Activated naive CD4-positive, alpha-beta T cell treated with anti-CD3 and anti-CD28 coated beads, Interleukin-2, amount 50 U/mL, for 16 hours (primary cell): ENCODE data around the gene SOX6.
"Not testable (repeated sequence)": the region's sequence is repeated elsewhere in the genome, so short reads cannot be mapped to it uniquely, and the experiment has no call there.

Experiments used
- DNase-seq: peaks from one replicate; pipeline ENCODE4 v3.0.0-alpha.2; 2020

Gene SOX6

DNA sequence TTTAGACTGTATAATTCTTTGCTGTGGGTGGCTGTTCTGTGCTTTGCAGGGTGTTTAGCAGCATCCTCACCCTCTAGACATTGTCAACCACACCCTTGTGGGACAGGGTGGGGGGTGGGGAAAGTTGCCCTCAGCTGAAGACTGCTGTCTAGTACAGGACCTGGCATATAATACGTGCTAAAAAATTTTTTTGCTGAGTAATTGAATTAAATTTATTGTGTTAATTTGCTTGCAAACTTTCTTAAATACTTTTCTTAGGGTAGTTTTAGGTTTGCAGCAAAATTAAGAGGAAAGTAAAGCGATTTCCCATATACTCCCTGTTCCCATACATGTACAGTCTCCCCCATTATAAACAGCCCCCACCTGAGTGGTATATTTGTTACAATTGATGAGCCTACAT is 268.5 kb downstream of the SOX6 start:
- DNase-seq: no peak

DNA sequence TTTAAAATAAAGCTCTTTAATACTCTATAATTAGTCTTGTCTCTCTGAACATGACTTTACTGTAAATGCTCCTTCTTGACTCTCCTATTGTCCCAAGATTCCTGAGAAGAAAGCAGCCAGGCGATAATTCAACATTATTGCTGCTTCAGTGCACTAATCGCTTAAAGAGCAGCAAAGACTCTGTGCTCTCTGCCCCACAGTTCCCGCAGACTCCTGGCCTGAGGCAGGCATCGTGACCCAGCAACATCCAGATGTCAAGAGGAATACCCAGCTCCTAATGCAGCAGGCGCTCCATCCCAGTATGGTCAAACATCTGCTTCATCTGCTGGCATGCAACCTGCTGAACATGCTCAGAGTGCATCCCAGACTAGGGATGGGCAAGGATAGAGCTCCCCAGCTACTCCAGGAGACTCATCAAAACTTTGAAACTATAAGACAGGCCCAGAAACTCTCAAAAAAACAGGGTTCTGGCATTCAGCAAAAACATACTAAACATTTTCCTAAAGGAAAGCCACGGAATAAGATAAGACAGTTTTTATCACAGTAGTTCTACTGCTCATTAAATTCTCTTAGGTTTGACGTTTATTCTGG is 270.0 kb downstream of the SOX6 start:
- DNase-seq: no peak

DNA sequence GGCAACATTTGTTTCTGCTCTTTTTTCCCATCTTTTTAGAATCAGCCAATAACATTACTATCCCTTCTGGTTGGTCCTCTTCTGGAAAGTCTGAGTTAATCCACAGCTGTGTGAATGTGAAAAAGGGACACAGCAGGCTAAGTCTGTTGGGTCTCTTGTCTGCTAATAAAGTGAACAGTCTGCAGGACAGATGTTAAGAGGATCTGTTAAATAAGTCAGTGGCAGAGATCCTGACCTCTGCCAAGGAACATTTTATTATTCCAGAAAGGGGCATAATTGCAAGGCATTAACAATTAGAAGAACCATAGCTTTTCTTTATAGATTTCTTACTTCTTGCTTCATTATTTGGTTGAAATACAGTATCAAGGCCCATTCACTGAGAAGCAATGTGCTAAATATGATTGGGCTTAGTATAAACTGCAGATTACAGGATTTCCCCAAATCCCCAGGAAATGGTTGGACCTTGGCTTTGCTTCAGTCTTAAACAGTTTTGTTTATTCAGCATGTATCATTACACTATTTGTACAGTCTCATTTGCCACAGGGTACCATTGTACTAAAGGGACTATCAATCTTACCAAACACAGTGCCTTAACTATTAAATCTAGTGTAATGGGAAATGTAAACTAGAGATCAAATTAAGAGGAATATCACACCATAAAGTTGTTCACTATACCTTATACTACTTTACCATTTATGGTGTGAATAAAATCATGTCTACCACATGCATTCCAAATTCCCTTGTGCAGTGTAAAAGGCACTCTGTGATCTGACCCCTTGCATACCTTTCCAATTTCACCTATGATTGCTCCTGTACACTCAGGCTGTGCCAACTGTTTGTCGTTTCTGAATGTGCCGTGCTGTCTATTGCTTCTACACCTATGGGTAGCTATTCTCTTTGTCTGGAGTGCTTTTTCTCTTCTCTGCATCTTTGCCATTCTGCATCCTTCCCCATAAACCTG is 274.0 kb downstream of the SOX6 start:
- no peak for DNase-seq

DNA sequence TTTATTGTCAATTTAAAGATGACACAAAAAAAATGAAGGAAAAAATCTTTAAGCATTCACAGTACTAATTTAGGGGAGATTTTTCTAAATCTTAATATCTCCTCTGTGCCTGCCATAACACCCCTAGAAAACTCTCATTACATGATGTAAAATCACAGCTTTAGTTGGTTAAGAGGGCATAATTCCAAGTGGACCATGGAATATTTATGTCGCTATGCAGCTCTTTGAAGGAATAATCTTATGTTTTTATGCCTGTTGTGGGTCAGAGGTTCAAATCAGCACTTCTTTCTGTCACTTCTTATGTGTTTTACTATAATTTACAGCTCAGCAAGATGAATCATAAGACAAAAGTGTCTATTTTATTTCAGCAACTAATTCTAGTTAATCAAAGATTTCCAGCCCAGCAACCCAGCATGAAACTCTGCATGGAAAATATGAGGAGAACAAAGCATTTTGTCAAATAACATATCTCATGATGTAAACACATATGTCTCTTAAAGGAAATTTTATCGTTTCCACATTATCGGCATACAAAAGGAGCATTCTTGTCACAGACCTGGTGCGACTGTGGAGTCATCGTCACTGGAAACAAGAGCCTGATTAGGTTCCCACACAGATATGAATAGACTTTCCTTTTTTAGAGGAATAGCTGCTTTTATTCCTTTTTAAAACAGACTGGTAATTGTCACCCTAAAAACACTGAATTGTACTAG is 274.8 kb downstream of the SOX6 start:
- DNase-seq: no peak

DNA sequence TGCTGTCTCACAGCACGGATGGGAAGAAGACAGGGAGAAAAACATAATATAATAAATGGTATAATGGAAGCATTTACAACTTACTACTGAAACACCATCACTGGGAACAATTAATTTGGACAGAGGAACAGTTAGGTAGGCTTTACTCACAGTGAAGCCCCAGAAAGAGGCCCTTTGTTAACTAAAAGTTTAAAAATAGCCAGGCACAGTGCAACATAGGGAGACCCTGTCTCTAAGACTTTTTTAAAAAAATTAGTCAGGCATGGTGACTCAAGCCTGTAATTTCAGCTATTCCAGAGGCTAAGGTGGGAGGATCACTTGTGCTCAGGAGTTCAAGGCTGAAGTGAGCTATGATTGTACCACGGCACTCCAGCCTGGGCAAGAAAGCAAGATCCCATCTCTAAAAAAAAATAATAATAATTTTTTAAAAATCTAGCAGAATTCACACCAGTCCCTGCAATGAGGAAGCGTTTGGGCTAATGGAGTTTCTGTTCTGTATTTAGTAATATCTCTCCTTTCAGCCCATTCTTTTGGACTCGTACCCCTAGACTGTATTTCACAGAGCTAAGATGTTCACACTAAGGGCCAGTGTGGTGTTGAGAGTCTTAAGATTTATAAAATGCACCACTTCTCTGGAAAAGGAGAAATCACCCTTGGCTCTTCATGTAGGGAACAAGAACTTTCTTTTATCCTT is 275.5 kb downstream of the SOX6 start:
- no peak for DNase-seq

DNA sequence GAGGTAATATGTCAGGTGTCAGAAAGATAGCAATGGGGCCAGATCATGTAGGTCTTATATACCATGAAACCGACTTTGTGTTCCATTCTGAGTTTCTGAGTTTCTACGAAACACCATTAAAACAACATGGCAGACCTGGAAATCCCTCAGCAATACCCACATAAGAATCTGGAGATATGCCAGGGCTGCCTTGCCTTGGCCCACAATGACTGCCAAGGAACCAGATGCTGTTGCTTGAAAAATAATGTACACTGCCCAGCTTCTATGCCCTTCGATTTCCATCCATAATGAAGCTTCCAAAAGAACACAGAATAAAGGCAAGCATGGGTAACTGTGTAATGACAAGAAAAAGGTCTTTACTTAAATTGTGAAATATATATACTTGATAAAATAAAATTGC is 277.4 kb downstream of the SOX6 start:
- no peak for DNase-seq

DNA sequence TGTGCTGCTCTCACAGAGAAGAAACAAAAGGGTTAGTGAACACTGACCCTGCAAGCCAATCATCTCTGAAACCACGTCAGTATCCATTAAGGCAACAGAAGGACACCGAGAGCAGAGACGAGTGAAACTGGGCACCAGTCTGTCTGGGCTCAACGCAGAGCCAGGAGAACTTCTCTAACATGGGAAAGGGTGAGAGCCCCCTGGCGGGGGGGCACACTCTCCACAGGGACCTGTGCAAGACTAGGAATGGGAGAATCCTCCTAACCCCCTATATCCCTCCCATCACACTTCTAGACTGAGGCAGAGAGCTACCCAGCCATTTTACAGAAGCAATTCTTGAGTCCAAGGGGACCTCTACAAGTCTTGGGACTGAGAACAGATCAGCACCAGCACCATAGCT is 285.8 kb downstream of the SOX6 start:
- no peak for DNase-seq

DNA sequence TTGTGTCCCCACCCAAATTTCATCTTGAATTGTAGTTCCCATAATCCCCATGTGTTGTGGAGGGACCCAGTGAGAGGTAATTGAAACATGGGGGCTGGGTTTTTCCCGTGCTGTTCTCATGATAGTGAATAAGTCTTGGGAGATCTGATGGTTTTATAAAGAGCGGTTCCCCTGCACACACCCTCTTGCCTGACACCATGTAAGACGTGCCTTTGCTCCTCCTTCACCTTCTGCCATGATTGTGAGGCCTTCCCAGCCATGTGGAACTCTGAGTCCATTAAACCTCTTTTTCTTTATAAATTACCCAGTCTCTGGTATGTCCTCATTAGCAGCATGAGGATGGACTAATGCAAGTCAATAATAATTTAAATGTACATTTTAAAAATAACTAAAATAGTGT is 289.1 kb downstream of the SOX6 start:
- DNase-seq: not testable (repeated sequence)

DNA sequence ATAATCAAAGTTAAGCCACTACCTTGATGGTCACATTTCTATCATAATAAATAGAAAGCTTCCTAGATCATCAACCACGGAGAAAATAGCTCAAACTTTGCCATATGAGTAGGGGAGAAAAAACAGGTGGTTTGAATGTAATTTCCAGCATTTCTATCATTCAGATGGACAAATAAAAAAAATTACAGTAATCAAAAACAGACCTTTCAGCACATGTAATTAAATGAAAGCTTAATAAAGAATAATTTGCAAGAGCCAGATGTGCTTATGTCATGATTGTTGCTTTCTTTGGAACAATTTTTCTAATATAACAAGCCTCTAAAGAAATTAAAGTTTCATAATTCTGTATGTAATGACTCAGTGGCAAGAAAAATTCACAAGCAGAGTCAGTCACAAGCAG is 297.0 kb downstream of the SOX6 start:
- DNase-seq: no peak

DNA sequence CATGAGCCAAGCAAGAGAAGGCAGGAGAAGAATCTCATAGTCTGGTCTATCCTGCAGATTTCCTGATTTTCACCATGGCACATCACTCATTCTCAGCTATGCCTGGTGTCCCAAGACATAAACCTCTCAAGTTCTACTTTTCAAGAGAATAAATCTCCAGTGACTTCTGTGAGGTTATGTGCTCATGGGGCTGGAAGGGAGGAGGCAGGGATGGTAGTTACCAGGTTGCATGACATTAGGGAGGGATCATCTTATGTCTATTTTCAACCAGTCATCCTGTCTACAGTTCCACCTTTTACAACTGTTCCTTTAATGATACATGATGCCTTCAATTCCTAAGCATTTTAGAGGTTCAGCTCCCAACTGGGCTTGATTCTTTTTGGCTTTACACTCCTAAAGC is 297.7 kb downstream of the SOX6 start:
- no peak for DNase-seq

DNA sequence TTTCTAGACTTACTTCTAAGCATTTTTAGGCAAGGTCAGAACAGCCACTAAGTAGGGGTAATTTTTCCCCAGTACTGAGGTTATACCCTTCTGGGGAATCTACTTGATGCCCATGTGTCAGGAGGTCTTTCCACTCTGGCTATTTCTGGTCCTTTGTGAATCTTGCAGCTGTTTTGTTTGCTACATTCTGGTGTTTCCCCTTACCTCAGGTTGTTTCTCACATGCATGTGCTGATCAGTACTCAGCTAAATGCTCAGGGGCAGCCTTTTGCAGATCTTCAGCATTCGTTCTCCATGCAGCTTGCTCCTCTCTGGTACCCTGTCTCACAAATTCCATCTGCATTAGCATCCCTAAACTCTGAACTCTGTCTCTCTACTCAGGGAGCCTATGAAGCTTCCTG is 303.6 kb downstream of the SOX6 start:
- DNase-seq: no peak

DNA sequence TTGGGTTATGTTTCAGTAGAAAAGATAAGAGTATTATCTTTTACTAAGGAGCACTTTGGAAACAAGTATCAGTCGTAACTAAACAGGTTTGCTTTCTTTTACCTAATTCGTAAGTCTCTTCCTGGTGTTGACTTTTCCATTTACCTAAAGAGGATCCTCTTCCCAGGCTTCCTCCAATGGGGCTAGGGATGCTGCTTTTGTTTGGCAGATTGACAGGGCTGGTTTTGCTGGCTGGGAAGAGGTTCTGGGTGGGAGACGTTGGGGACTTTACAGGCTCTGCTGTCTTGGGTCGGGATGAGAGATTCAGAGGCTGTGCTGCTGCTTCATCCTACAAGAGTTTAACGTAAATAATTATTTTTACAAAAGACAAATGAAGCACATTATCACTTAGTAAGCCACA is 306.7 kb downstream of the SOX6 start:
- DNase-seq: no peak

DNA sequence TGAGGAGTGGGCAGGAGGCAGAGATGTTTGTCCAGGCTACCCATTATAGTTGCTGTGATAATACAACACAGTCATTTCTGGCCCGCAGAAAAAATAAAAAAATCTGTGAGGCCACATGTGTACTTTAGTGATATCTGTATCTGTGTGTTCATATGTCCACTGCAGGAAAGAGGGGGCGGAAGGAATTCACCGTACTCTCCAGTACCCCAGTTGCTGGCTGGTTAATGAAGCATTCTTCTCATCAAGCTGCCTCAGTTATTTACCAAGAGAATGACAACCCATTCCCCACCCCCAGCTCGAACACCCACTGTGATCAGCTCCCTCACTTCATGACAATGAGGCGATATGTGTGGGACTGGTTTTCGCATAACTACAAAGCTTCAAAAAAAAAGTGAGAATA is 309.3 kb downstream of the SOX6 start:
- DNase-seq: no peak

DNA sequence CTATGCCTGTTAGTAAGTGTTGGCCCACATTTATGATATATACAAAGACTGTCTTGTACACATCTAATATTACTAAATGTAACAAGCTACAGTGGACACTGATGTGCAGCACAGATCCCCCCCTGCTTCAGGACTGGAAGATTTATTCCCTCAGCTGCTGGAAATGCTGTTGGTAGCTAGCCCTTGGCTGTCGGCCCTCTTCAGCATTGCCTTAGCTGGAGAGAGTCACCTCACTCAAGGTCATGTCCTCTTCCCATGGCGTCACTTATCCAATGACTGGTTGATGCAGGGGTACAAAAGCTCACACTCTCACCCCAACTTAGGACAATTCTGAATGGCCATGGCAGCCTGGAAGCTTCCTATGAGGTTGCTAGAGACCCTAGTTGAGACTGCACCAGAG is 312.7 kb downstream of the SOX6 start:
- DNase-seq: no peak

DNA sequence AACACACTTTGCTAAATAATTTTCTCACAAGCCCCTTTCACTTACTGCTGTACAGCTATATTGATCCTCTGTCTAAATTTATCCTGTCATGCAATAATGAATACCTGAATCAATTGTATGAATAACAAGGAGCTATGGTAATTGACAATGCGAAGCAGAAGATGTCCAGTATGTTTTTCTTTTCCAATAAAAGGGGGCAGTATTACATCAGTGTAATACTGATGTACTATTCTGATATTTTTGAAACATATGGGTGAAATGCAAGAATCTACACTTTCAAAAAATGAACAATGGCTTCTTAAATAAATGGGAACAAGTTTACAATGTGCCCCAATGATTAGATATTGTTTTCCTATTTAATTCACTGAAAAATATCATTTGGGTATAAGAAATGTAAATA is 315.1 kb downstream of the SOX6 start:
- no peak for DNase-seq

DNA sequence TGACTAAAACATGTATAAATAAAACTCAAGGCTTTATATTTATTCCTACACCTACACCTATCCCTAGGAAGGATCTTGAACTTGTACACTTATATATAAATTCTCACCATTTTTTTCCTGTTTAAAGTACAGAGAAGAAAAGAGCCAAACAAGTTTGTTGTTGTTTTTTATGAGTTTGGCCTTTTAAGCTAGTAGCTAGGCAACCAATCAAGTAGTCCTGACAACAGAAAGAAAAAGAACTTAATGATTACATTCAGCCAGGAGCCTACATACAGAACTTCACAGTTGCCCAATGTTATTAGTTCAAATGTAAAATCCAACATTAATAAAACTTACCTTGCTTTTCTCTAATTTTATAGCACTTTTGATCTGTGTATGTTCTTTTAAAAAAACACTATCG is 316.2 kb downstream of the SOX6 start:
- no peak for DNase-seq

DNA sequence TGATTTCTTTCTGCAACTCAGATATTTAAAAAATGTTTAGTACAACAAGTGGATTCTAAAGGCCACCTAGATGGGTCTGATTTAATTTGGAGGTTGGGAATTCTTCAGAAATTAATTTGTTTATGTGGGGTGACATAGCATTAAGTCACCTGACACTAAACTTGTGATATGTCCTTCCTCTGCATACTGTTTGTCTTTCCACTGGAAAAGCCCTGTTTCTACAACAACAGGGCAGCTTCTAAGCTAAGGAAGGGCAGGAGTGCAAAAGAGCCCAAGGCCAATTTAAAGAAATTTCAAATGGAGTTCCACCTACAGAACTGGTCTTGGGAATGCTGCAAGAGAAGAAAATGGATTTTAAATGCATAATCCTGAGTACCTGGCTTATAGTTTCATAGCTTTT is 319.2 kb downstream of the SOX6 start:
- DNase-seq: no peak

DNA sequence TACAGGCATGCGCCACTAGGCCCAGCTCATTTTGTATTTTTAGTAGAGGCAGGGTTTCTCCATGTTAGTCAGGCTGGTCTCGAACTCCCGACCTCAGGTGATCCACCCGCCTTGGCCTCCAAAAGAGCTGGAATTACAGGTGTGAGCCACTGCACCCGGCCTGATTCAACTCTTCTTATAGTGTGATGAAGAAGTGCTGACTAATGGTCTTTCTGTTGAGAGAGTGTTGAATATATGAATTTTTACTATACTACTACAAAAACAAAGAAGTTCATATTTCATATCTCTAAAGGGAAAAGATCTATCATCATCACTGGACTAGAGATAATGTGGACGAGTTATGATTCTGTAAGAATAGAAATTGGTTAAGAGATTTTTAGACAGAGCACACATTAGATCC is 320.1 kb downstream of the SOX6 start:
- DNase-seq: no peak

DNA sequence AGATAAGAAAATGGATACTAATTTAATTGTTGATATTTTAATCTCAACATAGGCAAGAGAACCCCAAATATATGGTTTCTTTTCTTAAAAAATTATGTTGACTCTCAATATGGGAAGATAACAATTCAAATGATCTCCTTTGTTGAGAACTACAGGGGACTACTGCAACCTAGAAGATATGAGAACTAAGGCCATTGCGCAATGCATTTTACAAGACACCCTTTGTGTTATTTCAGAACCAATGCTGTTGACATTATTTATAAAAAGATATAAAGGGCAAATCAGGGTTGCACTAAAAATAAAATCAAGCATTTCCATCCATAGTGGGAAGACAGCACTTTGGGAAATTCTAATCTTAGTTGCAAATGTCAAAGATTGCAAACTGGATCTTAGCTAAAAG is 322.3 kb downstream of the SOX6 start:
- DNase-seq: no peak

DNA sequence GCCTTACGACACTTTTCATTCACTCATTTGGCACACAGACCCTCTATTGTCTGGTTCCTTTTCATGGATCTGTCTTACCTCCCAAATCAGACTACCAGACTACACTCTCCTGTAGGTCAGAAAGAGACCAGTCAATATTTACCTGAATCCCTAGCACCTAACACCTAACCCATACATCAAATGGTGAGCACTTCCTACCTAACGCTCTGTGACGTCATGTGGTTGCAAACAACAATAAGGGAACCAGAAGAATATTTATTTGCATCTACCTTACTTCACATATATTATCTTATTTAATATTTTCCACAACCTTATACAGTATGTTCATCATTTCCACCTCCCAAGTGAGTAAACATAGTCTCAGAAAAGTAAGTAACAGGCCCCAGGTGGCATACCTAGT is 323.4 kb downstream of the SOX6 start:
- no peak for DNase-seq

DNA sequence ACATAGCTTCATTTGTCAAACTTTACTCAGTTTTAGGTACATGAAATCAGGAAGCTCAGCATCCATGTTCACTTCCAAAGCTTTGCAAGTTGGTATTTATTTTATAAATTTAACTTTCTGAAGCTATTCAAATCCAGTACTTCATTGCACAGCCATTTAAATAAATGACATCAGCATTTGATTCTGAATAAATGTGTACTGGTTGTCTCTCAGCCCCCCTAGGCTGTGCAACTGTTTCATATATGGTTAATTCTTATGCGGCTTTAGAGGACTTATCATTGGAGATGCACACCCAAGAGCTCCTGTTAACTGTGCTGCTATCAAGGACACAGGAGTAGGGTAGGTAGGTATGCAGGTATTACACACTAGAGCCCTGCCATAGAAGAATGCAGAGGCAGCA is 325.1 kb downstream of the SOX6 start:
- DNase-seq: no peak

DNA sequence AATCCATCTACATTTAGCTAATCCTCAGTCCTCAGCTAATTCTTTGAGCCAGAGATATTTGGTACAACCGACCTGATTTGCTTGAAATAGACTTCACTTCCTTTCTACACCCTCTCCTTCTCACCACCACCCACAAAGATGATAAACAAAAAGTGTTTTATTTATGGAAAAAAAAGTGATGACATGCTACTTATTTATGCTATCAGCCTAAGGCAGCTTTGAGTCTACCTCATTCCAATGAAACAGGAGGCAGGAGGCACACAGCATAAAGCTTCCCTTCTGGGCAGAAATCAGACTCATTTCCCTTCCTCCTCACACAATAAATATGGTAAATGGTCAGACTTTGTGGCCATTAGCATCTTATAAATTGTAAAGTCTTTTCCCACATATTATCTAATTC is 325.7 kb downstream of the SOX6 start:
- DNase-seq: no peak

DNA sequence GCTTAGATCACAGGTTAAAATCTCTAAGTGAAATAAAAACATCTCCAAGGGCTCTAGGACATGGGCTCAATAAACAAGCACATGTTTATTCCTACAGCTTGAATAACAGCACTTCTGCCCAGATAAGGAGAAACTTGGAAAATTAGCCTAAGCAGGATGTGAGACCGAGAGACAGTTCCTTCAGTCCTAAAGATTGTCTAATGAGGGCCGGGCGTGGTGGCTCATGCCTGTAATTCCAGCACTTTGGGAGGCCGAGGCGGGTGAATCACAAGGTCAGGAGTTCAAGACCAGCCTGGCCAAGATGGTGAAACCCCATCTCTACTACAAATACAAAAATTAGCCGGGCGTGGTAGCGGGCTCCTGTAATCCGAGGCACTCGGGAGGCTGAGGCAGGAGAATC is 327.2 kb downstream of the SOX6 start:
- not testable (repeated sequence) for DNase-seq
